Erythroblast (primary cell): ENCODE data around the gene GBA3.

ENCODE experiments used
- DNase-seq, 2 experiments: peaks; one replicate each; lab custom pipeline; 2025; lab: John Stamatoyannopoulos, UW
- GATA1 ChIP-seq: IDR thresholded peaks from 2 replicates; pipeline ENCODE4 v1.6.1; 2011; ENCODE audit warnings: low read depth, mild to moderate bottlenecking, control low read depth, low read length, moderate library complexity
- POLR2A ChIP-seq: IDR thresholded peaks from 2 replicates; pipeline ENCODE4 v1.6.1; 2011; ENCODE audit warnings: mild to moderate bottlenecking, low read length

The GBA3 gene

GRCh38 chr4:22692736-22693135 is at the start of gene GBA3:
TSS of gene GBA3 (plus strand) at chr4:22692937.
- no peak for TF ChIP-seq POLR2A
- TF ChIP-seq GATA1, result no peak
- no peak for DNase-seq

- no peak for DNase-seq
- TF ChIP-seq POLR2A, result no peak
- no peak for TF ChIP-seq GATA1
These were observed 48.8 kb upstream of the GBA3 start for GRCh38 chr4:22643952-22644351.

- DNase-seq, result no peak
- TF ChIP-seq POLR2A (no peak), GATA1 (no peak)
These were observed 47.1 kb upstream of the GBA3 start for GRCh38 chr4:22645481-22646182.

- TF ChIP-seq GATA1 (no peak), POLR2A (no peak)
- no peak for DNase-seq
These were observed 43.7 kb upstream of the GBA3 start for GRCh38 chr4:22648996-22649395.

GRCh38 chr4:22650771-22651170 is 42.0 kb upstream of the GBA3 start:
- TF ChIP-seq GATA1, result no peak
- no peak for TF ChIP-seq POLR2A
- DNase-seq, result no peak

- DNase-seq, result no peak
These were observed 39.0 kb upstream of the GBA3 start for GRCh38 chr4:22653752-22654151.

GRCh38 chr4:22661443-22661842 is 31.3 kb upstream of the GBA3 start:
- DNase-seq, result no peak
- TF ChIP-seq POLR2A (no peak), GATA1 (no peak)

More at GRCh38 chr4:22653752-22654151, 39.0 kb upstream of the GBA3 start:
- TF ChIP-seq POLR2A, result no peak
- TF ChIP-seq GATA1, result no peak

- TF ChIP-seq POLR2A, result no peak
- TF ChIP-seq GATA1, result no peak
- no peak for DNase-seq
These were observed 25.3 kb upstream of the GBA3 start for GRCh38 chr4:22667332-22667940.

- TF ChIP-seq POLR2A (no peak), GATA1 (no peak)
- DNase-seq, result no peak
These were observed 24.4 kb upstream of the GBA3 start for GRCh38 chr4:22668301-22668700.

- TF ChIP-seq POLR2A (no peak), GATA1 (no peak)
- DNase-seq, result no peak
These were observed 24.0 kb upstream of the GBA3 start for GRCh38 chr4:22668702-22669101.

- no peak for TF ChIP-seq POLR2A
- no peak for TF ChIP-seq GATA1
- DNase-seq, result peak; percentile 7 to 23
These were observed 21.8 kb upstream of the GBA3 start for GRCh38 chr4:22670956-22671355.

GRCh38 chr4:22672519-22672918 is 20.2 kb upstream of the GBA3 start:
- no peak for DNase-seq
- no peak for TF ChIP-seq POLR2A
- no peak for TF ChIP-seq GATA1

GRCh38 chr4:22672944-22673343 is 19.8 kb upstream of the GBA3 start:
- no peak for DNase-seq
- TF ChIP-seq POLR2A (no peak), GATA1 (no peak)

- no peak for DNase-seq
- TF ChIP-seq POLR2A (no peak), GATA1 (no peak)
These were observed 18.0 kb upstream of the GBA3 start for GRCh38 chr4:22674700-22675099.
